SHP77 (cell line): ENCODE data around the gene NKX1-2.

Source experiments
- DNase-seq, 2 experiments: peaks; one replicate each; lab custom pipeline; 2025; lab: John Stamatoyannopoulos, UW

Gene NKX1-2

GRCh38 chr10:124476043-124476725 is 26.3 kb upstream of the NKX1-2 start:
- no peak for DNase-seq

- DNase-seq, result no peak
These were observed 24.8 kb upstream of the NKX1-2 start for GRCh38 chr10:124474514-124475070.

- DNase-seq, result no peak
These were observed 23.2 kb upstream of the NKX1-2 start for GRCh38 chr10:124473070-124473469.

- no peak for DNase-seq
These were observed 22.2 kb upstream of the NKX1-2 start for GRCh38 chr10:124472071-124472470.

- DNase-seq, result peak; percentile 65 to 71
These were observed 21.0 kb upstream of the NKX1-2 start for GRCh38 chr10:124470544-124471434.

GRCh38 chr10:124469956-124470484 is 20.2 kb upstream of the NKX1-2 start:
- DNase-seq, result no peak

GRCh38 chr10:124468624-124469023 is 18.8 kb upstream of the NKX1-2 start:
- DNase-seq, result no peak

- no peak for DNase-seq
These were observed 17.3 kb upstream of the NKX1-2 start for GRCh38 chr10:124467165-124467564.

- no peak for DNase-seq
These were observed 16.1 kb upstream of the NKX1-2 start for GRCh38 chr10:124465777-124466488.

- no peak for DNase-seq
These were observed 15.4 kb upstream of the NKX1-2 start for GRCh38 chr10:124465003-124465776.

GRCh38 chr10:124464028-124464965 is 14.5 kb upstream of the NKX1-2 start:
- no peak for DNase-seq

GRCh38 chr10:124462348-124462695 is 12.5 kb upstream of the NKX1-2 start:
- no peak for DNase-seq

- peak; percentile 49 to 80 for DNase-seq
These were observed 12.0 kb upstream of the NKX1-2 start, which contains the start of gene LHPP for GRCh38 chr10:124461642-124462347. Gene LHPP (plus strand): TSS chr10:124461823. CDS start chr10:124461863, 40 bp downstream.

- no peak for DNase-seq
These were observed 10.3 kb upstream of the NKX1-2 start for GRCh38 chr10:124460144-124460543.

- DNase-seq, result no peak
These were observed 9.6 kb upstream of the NKX1-2 start for GRCh38 chr10:124459395-124459794.

- DNase-seq, result no peak
These were observed 9.1 kb upstream of the NKX1-2 start for GRCh38 chr10:124458889-124459288.

GRCh38 chr10:124458473-124458872 is 8.6 kb upstream of the NKX1-2 start:
- DNase-seq, result no peak

GRCh38 chr10:124455441-124455840 is 5.6 kb upstream of the NKX1-2 start:
- DNase-seq, result no peak

GRCh38 chr10:124453960-124454610 is 4.2 kb upstream of the NKX1-2 start:
- no peak for DNase-seq
